Endothelial cell (in vitro differentiated cells): ENCODE results near the gene ARHGAP26. TPM values are rescaled to one million over a fixed set of nuclear protein-coding genes. Genes with fewer than 3 reads are reported as not detected.
A peak's percentile ranks its signal among the peaks of the same experiment; 100 is the strongest.

ENCODE experiments used
- DNase-seq: peaks from one replicate; pipeline ENCODE4 v3.0.0; 2021; ENCODE audit warnings: low spot score
- H3K27ac Mint-ChIP-seq: one replicate; pipeline ENCODE4 v1.8.0; 2021; ENCODE audit warnings: mixed read lengths, inconsistent platforms; ENCODE audit not compliant: unreplicated experiment
- H3K27me3 Mint-ChIP-seq: one replicate; pipeline ENCODE4 v1.8.0; 2021; ENCODE audit warnings: mild to moderate bottlenecking, moderate library complexity, mixed read lengths, inconsistent platforms; ENCODE audit not compliant: unreplicated experiment
- H3K36me3 Mint-ChIP-seq: one replicate; pipeline ENCODE4 v1.8.0; 2021; ENCODE audit warnings: mild to moderate bottlenecking, low read depth, mixed read lengths, inconsistent platforms; ENCODE audit not compliant: unreplicated experiment
- H3K4me1 Mint-ChIP-seq: one replicate; pipeline ENCODE4 v1.8.0; 2021; ENCODE audit warnings: mild to moderate bottlenecking, mixed read lengths, inconsistent platforms; ENCODE audit not compliant: unreplicated experiment
- H3K4me3 Mint-ChIP-seq: one replicate; pipeline ENCODE4 v1.8.0; 2021; ENCODE audit warnings: mild to moderate bottlenecking, mixed read lengths, inconsistent platforms; ENCODE audit not compliant: unreplicated experiment
- H3K9me3 Mint-ChIP-seq: one replicate; pipeline ENCODE4 v1.8.0; 2021; ENCODE audit warnings: mixed read lengths, inconsistent platforms; ENCODE audit not compliant: unreplicated experiment
- total RNA-seq: library from RNA; stranded (reverse); fragmentation: NEBNext Ultra II Directional; extraction: Animal tissue kit (Norgen Biotek cat#: 25700); gene quantifications from one replicate; pipeline ENCODE4 v1.2.1, GENCODE V29; 2021; ENCODE audit not compliant: unreplicated experiment
- TF ChIP-seq, protein P1 (sequence below): fragments of 200-600 bp; sonication (generic); IDR thresholded peaks from one replicate; pipeline ENCODE4 v1.5.0; 2021; ENCODE audit warnings: antibody characterized with exemption; ENCODE audit not compliant: unreplicated experiment

ARHGAP26 gene
- total RNA-seq, 1 donor from 2014 or later, result 81.5 TPM

DNA sequence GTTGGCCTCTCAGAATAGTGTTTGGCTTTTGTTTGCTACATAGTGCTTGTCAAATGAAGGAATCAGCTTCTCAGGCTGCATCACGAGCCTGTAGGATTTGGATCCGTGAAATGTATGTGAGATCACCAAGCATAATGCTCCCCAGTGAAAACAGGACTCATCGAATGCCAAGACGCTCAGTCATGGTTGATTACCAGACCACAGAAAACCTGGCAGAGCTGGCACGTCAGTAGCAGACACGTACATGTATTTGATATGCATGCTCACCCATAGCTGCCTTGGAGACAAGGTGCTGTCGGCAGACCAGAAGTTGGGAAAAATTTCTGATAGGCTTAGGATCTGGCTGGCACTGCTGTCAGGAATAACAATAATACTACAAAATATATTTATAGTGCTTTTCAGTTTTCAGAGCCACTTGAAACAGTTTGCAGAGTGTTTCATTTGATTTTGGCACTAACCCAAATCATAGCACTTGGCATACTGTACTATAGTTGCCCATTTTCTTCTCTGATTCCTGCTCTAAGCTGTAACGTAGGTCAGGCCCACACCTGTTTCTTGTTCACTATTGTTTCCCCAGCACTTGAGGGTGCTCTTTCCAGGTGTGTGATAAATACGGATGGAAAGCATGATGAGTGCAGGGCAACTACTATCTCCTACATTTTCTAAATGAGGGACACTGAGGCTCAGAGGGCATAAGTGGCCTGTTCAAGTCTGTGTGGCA is 407.2 kb downstream of the ARHGAP26 start:
- no peak for DNase-seq
- Mint-ChIP-seq H3K36me3 (peaks cover 21% of the 10 kb centered on the region), H3K27ac (no peak overlapping the region)

GRCh38 chr5:143179126-143179740 is 409.1 kb downstream of the ARHGAP26 start:
- Mint-ChIP-seq H3K4me3 (no peak overlapping the region), H3K9me3 (no peaks in the 10 kb centered on the region), H3K27me3 (peaks cover 11% of the 10 kb centered on the region), H3K4me1 (peaks cover 19% of the 10 kb centered on the region), H3K36me3 (peaks cover 17% of the 10 kb centered on the region), H3K27ac (no peak overlapping the region)
- TF ChIP-seq, protein P1, sequence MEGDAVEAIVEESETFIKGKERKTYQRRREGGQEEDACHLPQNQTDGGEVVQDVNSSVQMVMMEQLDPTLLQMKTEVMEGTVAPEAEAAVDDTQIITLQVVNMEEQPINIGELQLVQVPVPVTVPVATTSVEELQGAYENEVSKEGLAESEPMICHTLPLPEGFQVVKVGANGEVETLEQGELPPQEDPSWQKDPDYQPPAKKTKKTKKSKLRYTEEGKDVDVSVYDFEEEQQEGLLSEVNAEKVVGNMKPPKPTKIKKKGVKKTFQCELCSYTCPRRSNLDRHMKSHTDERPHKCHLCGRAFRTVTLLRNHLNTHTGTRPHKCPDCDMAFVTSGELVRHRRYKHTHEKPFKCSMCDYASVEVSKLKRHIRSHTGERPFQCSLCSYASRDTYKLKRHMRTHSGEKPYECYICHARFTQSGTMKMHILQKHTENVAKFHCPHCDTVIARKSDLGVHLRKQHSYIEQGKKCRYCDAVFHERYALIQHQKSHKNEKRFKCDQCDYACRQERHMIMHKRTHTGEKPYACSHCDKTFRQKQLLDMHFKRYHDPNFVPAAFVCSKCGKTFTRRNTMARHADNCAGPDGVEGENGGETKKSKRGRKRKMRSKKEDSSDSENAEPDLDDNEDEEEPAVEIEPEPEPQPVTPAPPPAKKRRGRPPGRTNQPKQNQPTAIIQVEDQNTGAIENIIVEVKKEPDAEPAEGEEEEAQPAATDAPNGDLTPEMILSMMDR, result no peak
- no peak for DNase-seq

More for the DNA sequence above, 407.2 kb downstream of the ARHGAP26 start:
- TF ChIP-seq, protein P1, result no peak
- Mint-ChIP-seq H3K4me1 (peaks cover 23% of the 10 kb centered on the region), H3K4me3 (no peak overlapping the region), H3K9me3 (no peaks in the 10 kb centered on the region), H3K27me3 (peaks cover 10% of the 10 kb centered on the region)

GRCh38 chr5:143180751-143181150 is 410.6 kb downstream of the ARHGAP26 start:
- H3K4me1 Mint-ChIP-seq, result peaks cover 18% of the 10 kb centered on the region
- peak overlapping the region; percentile 49 for H3K27ac Mint-ChIP-seq
- H3K36me3 Mint-ChIP-seq, result peaks cover 17% of the 10 kb centered on the region
- H3K4me3 Mint-ChIP-seq, result no peak overlapping the region
- no peak for DNase-seq
- peaks cover 11% of the 10 kb centered on the region for H3K27me3 Mint-ChIP-seq
- TF ChIP-seq, protein P1, result no peak
- H3K9me3 Mint-ChIP-seq, result no peaks in the 10 kb centered on the region

DNA sequence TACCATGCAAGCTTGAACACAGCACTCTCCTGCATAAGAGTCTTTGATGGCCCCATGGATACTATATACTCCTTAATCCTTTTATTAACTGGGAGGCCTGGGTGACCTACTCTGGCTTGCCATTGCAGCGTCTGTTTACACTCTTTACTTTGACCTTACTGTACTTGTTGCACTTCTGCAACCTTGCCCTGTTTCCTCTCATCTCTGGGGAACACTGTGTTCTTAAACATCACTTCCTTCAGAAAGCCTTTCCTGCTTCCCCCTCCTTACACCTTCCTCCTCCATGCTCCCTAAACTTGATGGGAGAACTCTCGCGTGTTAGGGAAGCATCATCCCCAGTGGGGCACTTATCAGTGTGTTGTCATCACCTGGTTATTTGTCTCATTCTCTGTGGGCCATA is 411.0 kb downstream of the ARHGAP26 start:
- no peak overlapping the region for H3K4me3 Mint-ChIP-seq
- no peak for DNase-seq
- H3K4me1 Mint-ChIP-seq, result peaks cover 18% of the 10 kb centered on the region
- H3K36me3 Mint-ChIP-seq, result peaks cover 17% of the 10 kb centered on the region
- peaks cover 11% of the 10 kb centered on the region for H3K27me3 Mint-ChIP-seq
- TF ChIP-seq, protein P1, result no peak
- peak overlapping the region; percentile 49 for H3K27ac Mint-ChIP-seq
- H3K9me3 Mint-ChIP-seq, result no peaks in the 10 kb centered on the region

DNA sequence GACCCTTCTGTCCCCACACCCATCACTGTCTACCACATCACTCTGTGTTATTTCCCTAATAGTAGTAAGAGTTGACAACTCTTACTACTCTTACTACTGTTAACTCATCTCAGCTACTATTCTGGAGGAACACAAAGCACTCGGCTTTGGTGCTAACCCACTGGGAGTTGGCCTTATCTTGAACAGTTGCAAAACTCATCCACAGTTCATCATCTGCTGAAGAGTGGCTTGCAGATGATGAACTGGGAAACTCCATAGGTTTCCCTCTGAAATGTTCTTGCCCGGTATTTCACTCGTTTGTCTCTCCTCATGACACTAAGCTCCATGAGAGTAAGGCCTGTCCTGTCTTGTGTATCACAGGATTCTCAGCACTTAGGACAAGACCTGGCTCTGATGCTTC is 411.9 kb downstream of the ARHGAP26 start:
- no peak for DNase-seq
- H3K27ac Mint-ChIP-seq, result no peak overlapping the region
- peaks cover 17% of the 10 kb centered on the region for H3K36me3 Mint-ChIP-seq

More for the DNA sequence above, 411.9 kb downstream of the ARHGAP26 start:
- peaks cover 18% of the 10 kb centered on the region for H3K4me1 Mint-ChIP-seq
- TF ChIP-seq, protein P1, result no peak
- no peak overlapping the region for H3K4me3 Mint-ChIP-seq
- H3K27me3 Mint-ChIP-seq, result peaks cover 8% of the 10 kb centered on the region
- H3K9me3 Mint-ChIP-seq, result no peaks in the 10 kb centered on the region
